Iris pigment epithelial cell (primary cell): Measurements from ENCODE around the gene KISS1.

ENCODE experiments used
- DNase-seq: peaks from one replicate; pipeline ENCODE4 v3.0.0-alpha.2; 2011; ENCODE audit warnings: low read depth

KISS1 gene

DNA sequence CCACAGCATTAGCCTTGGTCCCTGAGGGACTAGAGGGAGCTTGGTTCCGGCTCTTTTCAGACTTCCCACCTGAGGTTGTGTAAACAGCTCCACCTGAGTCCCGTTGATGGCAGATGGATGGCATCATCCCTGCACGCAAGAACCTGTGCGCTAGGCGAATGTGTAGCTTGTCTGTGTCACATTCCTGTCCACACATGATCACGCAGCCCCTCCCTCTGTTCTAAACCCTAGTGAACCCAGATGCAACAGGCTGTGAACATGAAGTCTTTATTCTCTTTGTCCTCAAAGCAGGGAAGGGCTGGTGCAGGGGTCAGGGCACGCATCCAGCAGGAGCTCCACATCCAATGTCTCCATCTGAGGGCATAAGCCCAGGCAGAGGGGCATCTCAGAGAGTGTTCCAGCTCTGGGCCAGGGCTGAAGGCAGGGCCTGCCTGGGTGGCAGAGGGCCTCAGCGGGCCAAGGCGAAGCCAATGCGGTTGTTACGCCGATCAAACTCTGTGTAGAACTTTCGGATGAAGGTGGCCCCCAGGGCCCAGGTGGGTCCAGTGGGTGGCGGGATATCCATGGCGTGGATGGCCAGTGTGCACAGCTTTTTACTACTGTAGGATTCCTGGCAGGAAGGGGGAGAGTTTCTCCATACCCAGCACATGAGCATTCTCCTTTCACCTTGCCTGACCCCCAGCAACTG is 41.6 kb downstream of the KISS1 start:
- no peak for DNase-seq

DNA sequence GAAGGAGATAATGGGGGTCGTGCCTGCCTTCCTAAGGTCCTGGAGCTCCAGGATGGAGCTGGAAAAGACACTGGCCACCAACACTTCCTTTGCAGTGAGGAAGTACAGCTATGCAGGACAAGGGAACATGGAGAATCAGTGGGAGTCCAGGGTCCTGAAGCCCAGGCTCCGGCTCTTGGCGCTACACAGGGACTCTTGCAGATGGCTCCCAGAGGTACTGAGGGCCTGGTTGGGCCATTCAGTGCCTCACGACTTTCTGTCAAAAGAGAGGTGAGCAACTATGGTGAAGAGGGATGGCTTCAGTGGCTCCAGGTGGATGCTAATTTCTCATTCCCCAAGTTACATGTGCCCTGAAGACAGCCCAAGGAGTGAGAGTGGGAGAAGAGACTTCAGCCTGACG is 42.6 kb downstream of the KISS1 start:
- no peak for DNase-seq

DNA sequence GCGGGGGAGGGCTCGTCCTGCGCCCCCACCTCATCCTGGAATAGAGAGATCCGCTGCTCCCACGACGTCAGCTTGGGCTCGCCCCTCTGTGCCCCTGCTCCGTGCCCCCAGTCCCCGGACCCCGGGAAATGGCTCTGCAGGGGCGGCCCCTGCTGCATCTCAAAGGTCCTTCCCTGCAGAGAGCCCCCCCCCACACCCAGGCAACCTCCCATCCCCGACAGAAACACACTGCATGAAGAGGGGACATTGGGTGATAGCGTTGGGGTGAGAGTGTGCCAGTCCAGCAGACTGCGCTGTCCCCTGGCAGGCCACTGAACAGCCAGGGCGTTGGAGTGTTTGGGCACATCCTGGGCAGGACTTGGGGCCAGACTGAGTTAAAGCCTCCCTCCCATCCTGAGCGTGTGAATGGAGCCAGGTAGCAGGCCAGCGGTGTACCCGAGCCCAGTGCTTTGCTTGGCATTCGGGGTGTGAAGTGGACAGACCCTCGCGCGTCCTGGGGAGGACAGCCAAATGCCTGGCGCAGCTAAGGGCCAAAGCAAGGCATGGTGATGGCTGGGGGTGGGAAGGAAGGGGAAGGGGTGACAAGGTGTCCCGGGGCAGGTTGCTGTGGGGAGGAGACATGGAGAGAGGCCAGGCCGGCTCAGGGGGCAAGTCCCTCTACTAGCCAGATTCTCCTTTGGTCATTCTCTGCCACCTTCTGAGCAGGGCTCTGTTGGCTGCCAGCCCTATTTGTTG is 43.8 kb downstream of the KISS1 start:
- no peak for DNase-seq

DNA sequence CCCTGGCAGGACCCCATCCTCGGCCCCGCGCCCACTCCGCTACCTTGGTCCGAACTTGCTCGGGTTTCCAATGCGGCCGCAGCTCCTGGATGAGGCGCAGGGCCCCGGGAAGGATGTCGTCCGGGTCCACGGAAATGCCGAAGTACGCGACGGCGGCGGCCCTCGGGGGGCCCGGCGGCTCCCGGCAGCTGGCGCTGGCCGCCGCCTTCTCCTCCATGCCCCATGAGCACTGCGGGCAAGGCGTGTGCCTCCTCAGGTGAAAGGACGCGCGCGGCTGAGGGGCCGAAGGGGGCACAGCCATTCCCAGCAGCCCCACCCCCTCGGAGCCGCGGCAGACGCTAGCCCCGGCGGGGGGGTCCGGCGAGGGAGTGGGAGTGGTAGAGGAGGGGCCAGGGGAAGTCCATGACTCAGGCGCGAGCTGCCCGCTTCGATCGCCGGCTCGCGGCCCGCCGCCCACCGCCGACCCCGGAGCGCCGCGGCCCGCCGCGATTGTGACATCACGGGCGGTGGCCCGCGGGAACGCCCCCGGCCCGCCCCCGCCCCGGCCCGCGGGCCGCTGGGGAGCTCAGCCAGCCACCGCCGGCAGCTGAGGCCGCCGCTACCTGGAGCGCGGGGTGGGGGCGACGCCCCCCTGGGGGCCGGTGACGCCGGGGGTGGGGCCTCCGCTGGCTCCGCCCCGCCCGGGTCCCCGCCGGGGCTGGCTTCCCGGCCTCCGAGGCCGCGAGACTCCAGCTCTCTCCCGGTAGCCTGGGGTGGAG is 44.6 kb downstream of the KISS1 start, which contains the start of gene ETNK2:
Gene ETNK2 (minus strand): TSS at position 493 of the 758 bp plus-strand sequence. CDS start 192 bp downstream, at position 301.
- peak; percentile 34 for DNase-seq

DNA sequence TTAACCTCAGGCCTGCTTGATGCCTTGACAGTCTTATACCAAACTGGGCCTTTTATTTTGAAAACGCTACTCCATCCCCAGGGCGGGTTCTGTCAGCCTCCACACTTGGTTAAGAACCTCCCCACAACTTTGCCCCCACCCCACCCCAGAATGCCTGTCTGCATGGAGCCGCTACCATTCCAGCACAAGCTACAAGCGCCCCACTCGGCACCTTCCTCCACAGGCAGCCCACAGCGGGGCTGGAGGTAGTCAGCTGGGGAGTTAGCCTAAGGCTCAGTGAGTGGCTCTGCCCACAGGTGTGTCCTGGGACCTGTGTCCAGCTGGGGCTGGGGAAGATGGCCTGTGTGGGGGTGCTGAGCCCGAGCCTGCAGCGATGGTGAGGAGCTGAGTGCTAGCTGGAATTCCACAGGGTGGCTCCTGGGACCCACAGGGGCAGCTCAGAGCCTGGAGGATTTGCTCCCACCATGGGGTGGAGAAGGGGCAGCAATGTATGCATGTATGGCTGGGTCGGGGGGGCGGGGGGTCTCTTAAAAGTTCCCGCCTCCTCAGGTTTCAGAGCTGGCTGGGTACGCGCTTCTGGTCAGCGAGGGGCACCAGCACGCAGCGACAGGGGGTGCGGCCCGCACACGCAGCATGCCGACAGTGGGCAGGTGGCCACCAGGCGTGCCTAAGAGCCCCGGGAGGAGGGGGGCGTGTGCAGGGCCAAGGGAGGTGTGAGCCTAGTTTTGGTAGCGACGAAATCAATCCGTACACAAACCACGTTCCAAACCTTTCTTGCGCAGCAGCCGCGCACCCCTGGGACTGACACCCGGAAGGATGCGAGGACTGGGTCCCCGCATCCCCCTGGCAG is 45.4 kb downstream of the KISS1 start:
- no peak for DNase-seq

DNA sequence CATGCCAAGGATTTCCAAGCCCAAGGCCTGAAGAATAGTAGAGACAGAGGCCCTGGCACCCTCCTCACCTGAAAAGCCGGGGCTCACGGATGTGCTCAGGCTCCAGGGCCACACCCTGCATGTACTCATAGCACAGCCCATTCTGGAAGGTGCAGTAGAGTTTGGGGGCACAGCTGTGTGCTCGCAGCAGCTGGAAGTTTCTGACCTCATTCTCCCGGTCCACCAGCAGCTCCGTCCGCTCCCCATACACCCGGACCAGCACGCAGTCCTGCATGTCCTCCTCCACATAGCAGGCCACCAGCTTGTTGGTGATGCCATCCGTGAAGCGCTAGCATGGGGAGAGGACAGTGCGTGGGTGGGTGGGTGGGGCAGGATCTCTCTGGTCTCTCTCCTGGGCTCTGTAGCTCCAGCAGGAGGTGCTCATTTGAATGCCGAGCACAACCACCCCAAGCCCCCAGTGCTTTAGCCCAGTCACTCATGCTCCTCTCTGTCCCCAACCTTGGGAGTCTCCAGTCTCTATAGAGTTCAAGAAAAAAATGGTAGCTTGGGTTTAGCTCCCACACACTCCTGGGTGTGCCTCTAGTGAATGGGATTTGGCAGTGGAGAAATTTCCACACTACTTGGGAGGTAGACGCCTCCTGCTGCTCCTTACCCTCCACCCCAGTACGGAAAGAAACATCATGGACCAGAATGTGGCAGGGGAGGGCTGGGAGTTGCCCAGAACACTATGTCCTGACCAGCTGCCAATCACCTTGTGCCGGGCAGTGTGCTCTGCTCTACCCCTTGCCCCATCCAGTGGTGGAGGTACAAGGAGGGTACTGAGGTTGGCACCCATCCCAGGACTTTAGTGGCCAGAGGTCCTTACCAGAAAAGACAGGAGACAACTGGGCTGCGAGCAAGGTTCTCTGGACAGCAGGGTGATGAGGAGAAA is 46.4 kb downstream of the KISS1 start:
- no peak for DNase-seq

DNA sequence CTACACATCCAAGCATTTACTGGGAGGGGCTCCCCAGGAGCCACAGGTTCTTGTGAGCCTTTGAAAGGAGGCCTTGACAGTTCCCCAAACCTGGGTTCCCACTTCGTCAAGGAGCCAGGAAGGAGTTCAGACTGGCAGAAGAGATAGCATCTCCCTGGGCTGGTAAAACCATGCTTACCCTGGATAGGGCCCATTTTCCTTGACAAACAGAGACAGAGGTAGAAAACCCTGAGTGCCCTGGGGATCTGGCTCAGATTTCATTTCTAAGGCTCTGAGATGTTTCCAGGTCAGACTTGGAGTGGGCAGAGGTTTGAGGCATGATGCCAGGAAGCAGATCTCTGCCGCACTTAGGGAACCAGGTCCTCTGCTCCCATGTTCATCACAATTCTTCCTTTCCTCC is 47.2 kb downstream of the KISS1 start:
- DNase-seq = no peak

DNA sequence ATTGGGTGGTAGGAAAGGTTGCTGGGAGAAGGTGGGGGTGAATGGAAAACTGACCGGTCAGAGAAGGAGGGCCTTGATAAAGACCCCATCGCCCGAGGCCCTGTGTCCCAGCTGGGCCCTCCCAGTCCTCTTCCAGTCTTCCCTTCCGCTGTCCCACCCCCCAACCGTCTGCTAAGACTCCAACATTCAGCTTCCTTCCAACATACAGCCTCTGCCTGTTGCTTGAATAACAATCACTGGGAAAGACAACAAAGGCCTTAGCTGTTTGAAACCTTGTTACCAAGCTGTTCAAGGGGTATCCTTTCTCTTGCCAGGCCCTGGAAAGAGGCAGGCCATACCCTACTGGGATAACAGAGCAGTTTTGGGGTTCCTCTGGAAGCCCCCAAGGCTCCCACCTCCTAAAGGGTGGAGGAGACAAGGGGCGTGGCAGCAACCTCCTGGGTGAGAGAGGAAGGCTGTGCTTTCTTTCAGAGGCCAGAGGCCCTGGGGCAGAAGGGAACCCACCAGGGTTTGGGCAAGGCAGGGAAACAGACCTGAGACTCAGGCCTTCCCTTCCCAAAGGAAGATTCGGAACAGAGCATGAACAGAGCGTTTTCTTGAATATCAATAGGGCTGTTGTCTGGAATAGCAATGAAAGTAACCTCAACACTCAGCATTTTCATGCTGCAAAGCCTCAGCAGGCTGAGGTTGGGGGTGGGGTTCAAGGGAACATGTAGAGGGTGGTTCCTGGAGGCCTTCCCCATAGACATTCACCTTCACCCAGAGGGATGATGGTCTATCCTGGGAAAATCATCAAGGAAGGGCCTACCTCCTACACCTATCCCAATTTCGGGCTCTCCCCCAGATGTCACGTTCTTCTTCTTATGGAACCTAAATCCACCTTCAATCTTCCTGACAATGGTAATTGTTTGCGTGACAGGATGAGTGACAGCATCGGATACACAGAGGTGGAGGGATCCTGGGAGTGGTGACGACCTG is 48.6 kb downstream of the KISS1 start:
- DNase-seq = no peak

DNA sequence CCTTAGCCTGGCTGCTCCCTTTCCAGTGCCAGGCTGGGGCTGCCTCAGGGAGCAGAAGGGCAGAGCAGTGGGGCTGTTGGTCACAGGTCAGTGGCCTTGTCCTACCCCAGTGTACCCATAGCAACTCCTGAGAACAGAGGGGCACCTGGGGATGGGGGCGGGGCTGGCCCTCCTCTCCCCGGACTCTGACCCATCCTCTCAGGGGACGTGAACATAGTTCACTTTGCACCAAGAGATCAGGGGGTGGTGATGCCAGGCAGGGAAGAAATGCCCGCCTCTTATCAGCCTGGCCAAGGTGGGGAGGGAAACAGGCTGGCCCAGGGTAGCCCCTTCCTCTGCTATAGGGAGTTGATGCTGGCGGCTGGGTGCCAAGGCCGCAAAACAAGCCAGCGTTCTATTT is 49.3 kb downstream of the KISS1 start:
- DNase-seq = no peak

DNA sequence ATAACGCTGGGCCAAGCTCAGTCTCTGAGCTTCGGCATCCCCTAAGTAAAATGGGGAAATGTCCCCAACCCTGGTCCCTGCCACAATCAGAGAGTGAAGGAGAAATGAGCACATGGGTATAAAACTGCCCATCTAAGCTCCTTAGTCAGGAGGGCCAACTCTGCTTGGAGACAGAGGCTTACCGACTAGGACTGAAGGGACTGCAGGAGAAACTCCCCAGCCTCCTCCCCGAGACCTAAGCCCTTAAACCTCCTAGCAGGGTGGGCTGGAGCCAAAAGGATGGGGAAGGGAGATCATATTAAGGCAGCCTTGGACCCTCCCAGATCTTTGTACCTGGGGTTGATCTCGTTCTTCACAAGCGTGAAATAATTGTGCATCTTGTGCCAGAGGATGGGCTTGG is 50.0 kb downstream of the KISS1 start:
- DNase-seq = no peak

DNA sequence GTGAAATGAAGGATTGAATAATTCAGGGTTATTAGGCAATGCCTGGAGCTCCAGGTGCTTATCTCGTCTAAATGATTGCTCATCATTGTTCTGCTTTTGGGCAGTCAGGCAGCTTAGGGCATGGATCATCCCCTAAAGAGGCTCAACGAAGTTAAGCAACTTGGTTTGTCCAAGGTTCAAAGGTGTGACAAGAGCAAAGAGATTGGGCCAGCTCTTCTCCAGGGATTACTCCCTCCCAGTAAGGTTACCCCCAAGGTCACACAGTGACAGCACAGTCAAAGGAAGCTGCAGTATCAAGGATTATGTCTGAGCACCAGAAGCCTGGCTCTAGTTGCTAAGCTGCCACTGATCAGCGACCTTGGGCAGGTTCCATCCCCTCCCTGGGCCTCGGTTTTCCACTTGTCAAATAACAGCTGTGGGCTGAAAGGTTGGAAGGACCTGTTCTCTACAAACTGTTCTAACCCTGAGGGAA is 51.2 kb downstream of the KISS1 start:
- no peak for DNase-seq

DNA sequence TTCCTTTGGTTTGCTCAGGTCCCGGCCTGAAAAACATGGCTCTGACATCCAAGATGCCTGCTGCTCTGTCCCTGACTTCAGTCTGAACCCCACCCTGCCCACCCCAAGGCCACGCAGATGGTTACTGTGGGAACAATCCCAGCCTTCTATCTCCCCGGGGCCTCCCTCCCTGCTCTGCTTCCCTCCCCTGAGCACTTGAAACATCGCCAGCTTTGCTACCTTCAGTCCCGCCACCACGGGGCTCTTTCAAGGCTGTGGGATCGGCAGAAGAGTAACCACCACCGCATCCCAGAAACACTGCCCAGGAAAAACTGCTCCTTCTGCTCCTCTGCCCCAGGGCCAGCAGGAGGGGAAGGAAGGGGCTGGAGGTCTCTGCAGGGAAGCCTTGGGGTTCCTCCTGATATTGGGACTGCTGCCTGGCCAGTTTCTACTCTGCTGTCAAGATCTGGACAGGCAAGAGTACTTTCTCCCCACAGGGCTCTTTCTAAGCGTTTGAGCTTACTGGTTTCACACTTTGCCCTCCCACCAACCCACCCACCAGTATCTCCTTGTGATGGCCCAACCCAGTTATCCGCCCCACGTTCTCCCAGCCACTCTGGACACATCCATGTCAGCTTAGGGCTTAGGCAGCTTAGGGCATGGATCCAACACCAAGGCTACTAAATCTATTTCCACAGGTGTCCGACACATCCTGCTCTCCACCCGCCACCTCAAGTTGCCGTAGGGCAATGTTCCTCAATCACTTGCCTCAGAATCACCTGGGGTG is 52.8 kb downstream of the KISS1 start:
- no peak for DNase-seq

DNA sequence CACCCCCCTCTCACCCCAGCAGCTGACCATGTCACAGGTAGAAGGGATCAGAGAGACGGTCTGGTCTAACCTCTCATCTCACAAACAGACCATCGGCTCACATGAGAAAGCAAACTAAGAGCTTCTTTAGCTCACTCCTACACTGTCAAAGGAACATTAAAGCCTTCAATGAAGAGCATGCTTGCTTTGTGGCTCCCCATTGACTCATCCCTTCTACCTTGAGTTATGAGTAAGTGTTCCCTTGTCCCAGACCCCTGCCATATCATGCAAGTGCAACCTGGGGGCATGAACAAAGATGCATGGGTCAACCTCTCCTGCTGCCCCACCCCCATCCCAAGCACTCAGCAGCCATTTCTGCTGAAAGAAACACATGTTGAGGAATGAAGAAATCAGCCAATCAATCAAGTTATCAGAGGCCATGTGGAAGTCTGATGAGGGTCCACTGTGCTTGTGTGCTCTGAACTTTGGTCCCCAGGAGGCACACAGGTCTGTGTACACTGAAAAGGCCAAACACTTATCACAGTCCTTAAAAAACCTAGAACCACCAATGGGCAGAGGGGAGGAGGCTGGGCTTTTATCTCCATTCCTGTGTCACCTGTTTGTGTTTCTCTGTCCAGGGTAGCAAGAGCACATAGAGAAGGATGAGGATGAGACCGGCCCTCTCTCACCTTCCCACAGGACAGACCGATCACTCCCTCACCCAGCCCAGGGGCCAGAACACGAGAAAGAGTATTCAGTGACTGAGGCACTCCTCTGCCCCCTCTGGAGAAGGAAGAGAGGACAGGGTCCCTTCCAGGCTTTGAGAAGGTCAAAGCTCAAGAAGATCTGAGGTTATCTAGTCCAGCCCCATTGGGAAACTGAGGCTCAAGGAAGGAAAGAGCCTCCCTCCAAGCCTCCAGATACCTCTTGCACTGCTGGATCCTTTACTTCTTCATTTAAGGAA is 54.0 kb downstream of the KISS1 start:
- no peak for DNase-seq

DNA sequence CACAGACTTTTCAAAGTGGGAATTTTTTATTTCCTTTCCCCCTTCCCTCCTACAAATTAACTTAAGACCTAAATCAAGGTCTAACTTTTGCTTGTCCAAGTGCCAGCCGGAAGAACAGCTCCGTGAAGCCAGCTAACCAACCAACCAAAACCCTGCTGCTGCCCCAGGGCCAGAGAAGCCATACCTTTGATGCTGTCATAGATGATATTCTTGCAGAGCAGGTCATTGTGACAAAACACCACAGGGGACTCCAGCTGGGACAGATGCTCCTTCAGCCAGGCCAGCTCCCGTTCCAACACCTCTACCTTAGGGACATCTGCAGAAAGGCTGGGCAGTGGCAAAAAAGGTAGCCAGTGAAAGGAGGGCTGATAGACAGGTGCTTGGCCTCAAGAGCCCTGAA is 55.2 kb downstream of the KISS1 start:
- DNase-seq = no peak
